HepG2 (cell line): ENCODE data around the gene AGBL3. TPM values are rescaled to one million over a fixed set of nuclear protein-coding genes. Genes with fewer than 3 reads are reported as not detected.

Experiments used
- ATAC-seq: fragments of 200-7000 bp; cut with Tn5 transposase; 3 replicates; pipeline ENCODE4 v1.9.1; 2020; ENCODE audit warnings: mild to moderate bottlenecking, moderate library complexity
- BruUV-seq: library from RNA; stranded (reverse); fragments of 400-500 nt; replicated peaks from 2 replicates; lab custom pipeline; 2021; lab: Mats Ljungman, UMichigan
- CTCF ChIA-PET: fragments of 300-600 bp; formaldehyde crosslinking; extraction: SDS; loops from one replicate; lab custom pipeline; 2021; ENCODE audit warnings: low total read pairs, inconsistent platforms, low intra/inter-chr PET ratio; lab: Yijun Ruan, JAX
- POLR2A ChIA-PET: fragments of 350-600 bp; sonication (Branson Sonifier 250); formaldehyde crosslinking; loops from one replicate; lab custom pipeline; 2020; ENCODE audit warnings: antibody characterized with exemption, inconsistent platforms; lab: Yijun Ruan, JAX
- DNase-seq: peaks from one replicate; pipeline ENCODE4 v3.0.0-alpha.2; 2015; ENCODE audit warnings: low spot score
- FAIRE-seq: peaks from 3 replicates; lab custom pipeline; 2011; peaks lifted over from hg19 to GRCh38; lab: Jason Lieb, UNC
- H2AFZ ChIP-seq: one replicate; pipeline ENCODE4 v1.6.1; 2011; ENCODE audit warnings: low read length, inconsistent platforms
- H3K27ac ChIP-seq: fragments of 300-600 bp; 3 replicates; pipeline ENCODE4 v1.8.0; 2011; ENCODE audit warnings: mixed run types, mild to moderate bottlenecking, mixed read lengths, low read length, inconsistent platforms; ENCODE audit not compliant: insufficient read depth; ENCODE audit errors: extremely low read length
- H3K27me3 ChIP-seq, 2 experiments: fragments of 200-600 bp in 1 of 2; 2 replicates in 1 of 2; 3 replicates in 1 of 2; pipeline versions ENCODE4 v1.6.0 to v1.8.0; 2011; ENCODE audit warnings: low read length in 2 of 2, mild to moderate bottlenecking in 2 of 2, moderate library complexity in 2 of 2, inconsistent platforms in 1 of 2; ENCODE audit not compliant: insufficient read depth in 2 of 2, control insufficient read depth in 1 of 2
- H3K36me3 ChIP-seq, 2 experiments: fragments of 200-600 bp in 1 of 2; replicated peaks in 1 of 2; 2 replicates in 1 of 2; 3 replicates in 1 of 2; pipeline versions ENCODE4 v1.5.1 to v1.8.0; 2011; ENCODE audit warnings: low read length in 2 of 2, inconsistent platforms in 1 of 2; ENCODE audit not compliant: insufficient read depth in 2 of 2, control insufficient read depth in 1 of 2
- H3K4me1 ChIP-seq: 2 replicates; pipeline ENCODE4 v1.5.1; 2012; ENCODE audit warnings: low read length, inconsistent platforms; ENCODE audit not compliant: insufficient read depth
- H3K4me2 ChIP-seq: 2 replicates; pipeline ENCODE4 v1.6.0; 2011; ENCODE audit warnings: low read depth, low read length, inconsistent platforms
- H3K4me3 ChIP-seq, 3 experiments: fragments of 200-600 bp in 1 of 3; sonication (generic), shearing (Covaris generic) in 1 of 3; replicated peaks in 1 of 3; 2 replicates each; pipeline ENCODE4 v1.5.1; 2011 to 2016; ENCODE audit warnings: low read length in 3 of 3, inconsistent platforms in 2 of 3, low read depth in 2 of 3, mild to moderate bottlenecking in 2 of 3, control low read depth in 1 of 3, mixed read lengths in 1 of 3; ENCODE audit not compliant: insufficient read depth in 1 of 3
- H3K79me2 ChIP-seq: one replicate; pipeline ENCODE4 v1.6.1; 2011; ENCODE audit warnings: low read length, inconsistent platforms; ENCODE audit not compliant: insufficient read depth
- H3K9ac ChIP-seq: 2 replicates; pipeline ENCODE4 v1.6.0; 2011; ENCODE audit warnings: mild to moderate bottlenecking, low read depth, low read length, inconsistent platforms; ENCODE audit not compliant: insufficient read depth
- H3K9me3 ChIP-seq: 2 replicates; pipeline ENCODE4 v1.5.1; 2012; ENCODE audit warnings: mild to moderate bottlenecking, low read length
- H4K20me1 ChIP-seq: 2 replicates; pipeline ENCODE4 v1.6.0; 2011; ENCODE audit warnings: inconsistent platforms, mild to moderate bottlenecking, low read length, moderate library complexity; ENCODE audit not compliant: insufficient read depth
- FOXO1 ChIP-seq: sonication (generic); formaldehyde crosslinking; IDR thresholded peaks from 2 replicates; pipeline ENCODE4 v1.4.0; 2020; ENCODE audit warnings: missing genetic modification reagents
- HES4 ChIP-seq: sonication (generic); formaldehyde crosslinking; IDR thresholded peaks from 2 replicates; pipeline ENCODE4 v1.9.0; 2021; ENCODE audit warnings: mild to moderate bottlenecking, missing genetic modification reagents, borderline replicate concordance
- HMG20B ChIP-seq: conservative IDR thresholded peaks from 2 replicates; pipeline ENCODE4 v1.6.1; 2016; ENCODE audit warnings: missing genetic modification reagents, missing compliant biosample characterization
- KDM6A ChIP-seq: IDR thresholded peaks from 2 replicates; pipeline ENCODE4 v1.6.1; 2016; ENCODE audit warnings: low read depth
- MAFG ChIP-seq: sonication (generic); formaldehyde crosslinking; IDR thresholded peaks from 2 replicates; pipeline ENCODE4 v1.5.1; 2020; ENCODE audit warnings: mild to moderate bottlenecking, missing genetic modification reagents
- RFXAP ChIP-seq: sonication (generic); formaldehyde crosslinking; IDR thresholded peaks from 2 replicates; pipeline ENCODE4 v1.4.0; 2020; ENCODE audit warnings: missing genetic modification reagents, borderline replicate concordance
- SATB2 ChIP-seq: sonication (generic); formaldehyde crosslinking; IDR thresholded peaks from 2 replicates; pipeline ENCODE4 v1.5.0; 2020; ENCODE audit warnings: missing genetic modification reagents
- TEAD3 ChIP-seq: optimal IDR thresholded peaks from 2 replicates; pipeline ENCODE3; 2016; ENCODE audit warnings: borderline replicate concordance
- ZBTB8A ChIP-seq: sonication (generic); formaldehyde crosslinking; IDR thresholded peaks from 2 replicates; pipeline ENCODE4 v1.4.0; 2020; ENCODE audit warnings: mild to moderate bottlenecking, low read depth, missing genetic modification reagents, borderline replicate concordance
- ZNF101 ChIP-seq: sonication (generic); formaldehyde crosslinking; IDR thresholded peaks from 2 replicates; pipeline ENCODE4 v1.4.0; 2020; ENCODE audit warnings: mild to moderate bottlenecking, low read depth, missing genetic modification reagents, borderline replicate concordance
- ZNF121 ChIP-seq: sonication (generic); formaldehyde crosslinking; IDR thresholded peaks from 2 replicates; pipeline ENCODE4 v1.5.0; 2020; ENCODE audit warnings: mild to moderate bottlenecking, missing genetic modification reagents
- ZNF468 ChIP-seq: sonication (generic); formaldehyde crosslinking; IDR thresholded peaks from 2 replicates; pipeline ENCODE4 v1.8.0; 2022; ENCODE audit warnings: mild to moderate bottlenecking, moderate library complexity, missing genetic modification reagents
- ZNF615 ChIP-seq: sonication (generic); formaldehyde crosslinking; IDR thresholded peaks from 2 replicates; pipeline ENCODE4 v1.5.0; 2020; ENCODE audit warnings: mild to moderate bottlenecking, missing genetic modification reagents, borderline replicate concordance
- WGBS: methylation state at CpG from one replicate; pipeline ENCODE4 v1.1.6; 2017; ENCODE audit warnings: low lambda C conversion rate; 5-methylcytosine and 5-hydroxymethylcytosine counted together
- in situ Hi-C: cut with HindIII; loops from 2 replicates; pipeline ENCODE4 v1.10.0; 2017; ENCODE audit warnings: low pct_unique_long_range_greater_than_20kb; ENCODE audit not compliant: extremely low pct_ligation_motif_present
- intact Hi-C: fragments of 100-400 bp; cut with micrococcal nuclease; formaldehyde crosslinking; loops from one replicate; pipeline ENCODE4 v1.10.0; 2022; ENCODE audit not compliant: unreplicated experiment
- polyA plus RNA-seq, 8 experiments: library from polyadenylated mRNA; depleted of rRNA in 3 of 8; stranded (reverse) in 7 of 8; unstranded in 1 of 8; fragments of >200 nt; fragmentation: Illumina TruSeq in 4 of 8; extraction: Trizol in 4 of 8; gene quantifications; 2 replicates each; pipeline versions ENCODE4 v1.2.1 to v1.2.3, GENCODE V29; 2011 to 2016; ENCODE audit warnings: low read depth in 4 of 8, missing spikeins in 1 of 8, mixed read lengths in 1 of 8; ENCODE audit not compliant: insufficient read depth in 1 of 8
- total RNA-seq, 5 experiments: library from RNA; depleted of rRNA; stranded (reverse); fragments of >200 nt; fragmentation: Illumina TruSeq; extraction: Trizol; gene quantifications; 2 replicates each; pipeline ENCODE4 v1.2.3, GENCODE V29; 2016; ENCODE audit warnings: low read depth in 1 of 5
- TF ChIP-seq, protein P1 (sequence below): sonication (generic); formaldehyde crosslinking; IDR thresholded peaks from 2 replicates; pipeline ENCODE4 v1.5.1; 2020; ENCODE audit warnings: missing genetic modification reagents, mild to moderate bottlenecking, borderline replicate concordance
- TF ChIP-seq, protein P2 (sequence below): IDR thresholded peaks from 2 replicates; pipeline ENCODE4 v1.6.1; 2016; ENCODE audit warnings: missing compliant biosample characterization, missing genetic modification reagents, borderline replicate concordance

The AGBL3 gene
- total and polyA plus RNA-seq, 2 of the 13 experiments (the other 11 are each of a cell fraction or from before 2014, with no cell fraction given): 2.2 to 7.2 TPM

DNA sequence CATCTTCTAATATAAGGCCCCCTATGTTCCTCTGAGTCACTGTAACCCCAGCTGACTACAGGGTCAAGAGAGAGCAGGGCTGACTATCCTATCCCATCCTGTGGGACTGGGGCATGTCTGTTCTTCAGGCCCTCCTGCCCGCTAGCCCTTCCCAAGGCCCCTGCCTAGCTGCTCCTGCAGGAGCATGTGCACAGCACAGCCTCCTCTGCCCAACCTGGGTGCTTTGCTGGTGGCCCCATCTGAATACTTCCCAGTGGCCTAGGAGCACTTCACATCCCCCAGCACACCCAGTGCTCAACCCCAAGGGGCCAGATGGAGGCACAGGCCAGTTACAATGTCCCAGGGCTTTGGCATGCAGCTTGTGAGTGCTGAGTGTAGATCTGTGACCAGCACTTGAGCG, 37.3 kb downstream of the AGBL3 start:
- no peak for ATAC-seq

DNA sequence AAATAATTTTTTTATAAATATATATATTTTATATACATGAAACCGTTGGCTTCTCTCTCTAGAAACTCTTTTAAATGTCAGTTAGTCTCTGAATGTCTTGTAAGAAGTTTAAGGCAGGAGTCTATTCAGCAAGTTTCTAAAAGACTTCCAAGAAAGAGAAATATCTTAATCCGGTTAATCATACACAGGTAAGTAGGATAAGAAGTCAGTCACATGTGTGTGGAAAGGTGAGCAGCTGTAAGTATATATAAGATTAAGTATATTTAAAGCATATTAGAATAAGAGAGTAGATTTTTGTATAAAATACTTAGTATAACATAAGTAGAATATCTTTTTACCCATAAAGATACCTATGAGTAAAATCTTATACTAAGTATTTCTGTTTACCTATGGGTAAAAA, 48.9 kb downstream of the AGBL3 start:
- Histone ChIP-seq H3K79me2 (no peaks in the 10 kb centered on the region), H3K9me3 (no peaks in the 10 kb centered on the region), H3K27me3 (no peaks in the 10 kb centered on the region), H3K27ac (no peak overlapping the region), H2AFZ (no peak overlapping the region), H4K20me1 (no peaks in the 10 kb centered on the region), H3K4me2 (no peak overlapping the region), H3K4me3 (no peak overlapping the region), H3K4me1 (no peaks in the 10 kb centered on the region), H3K36me3 (no peaks in the 10 kb centered on the region), H3K9ac (no peak overlapping the region)
- WGBS: 58% methylated on average over 2 of the region's 2 CpGs
- ATAC-seq (no peak), FAIRE-seq (no peak), DNase-seq (no peak)
- in situ Hi-C loops: no loop called here
- ChIA-PET POLR2A (no interaction called here), CTCF (no interaction called here)
- intact Hi-C loops: no loop called here
- no TSS peak for BruUV-seq
- no peak for TF ChIP-seq ZBTB8A (CRISPR knock-in tag)
- TF ChIP-seq SATB2 (CRISPR knock-in tag): no peak
- no peak for TF ChIP-seq ZNF615
- no peak for TF ChIP-seq ZNF121
- TF ChIP-seq, protein P1, sequence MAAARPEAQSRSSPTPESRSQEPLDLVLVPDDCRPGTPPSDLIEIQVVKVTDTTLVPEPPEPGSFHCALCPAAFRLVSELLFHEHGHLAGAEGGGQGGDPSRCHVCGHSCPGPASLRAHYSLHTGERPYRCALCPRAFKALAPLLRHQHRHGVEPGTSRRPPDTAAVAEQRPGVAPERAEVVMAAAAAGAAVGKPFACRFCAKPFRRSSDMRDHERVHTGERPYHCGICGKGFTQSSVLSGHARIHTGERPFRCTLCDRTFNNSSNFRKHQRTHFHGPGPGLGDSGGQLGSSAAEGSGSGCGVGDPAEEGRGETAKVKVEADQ (CRISPR knock-in tag): no peak
- no peak for TF ChIP-seq HES4 (CRISPR knock-in tag)
- no peak for TF ChIP-seq KDM6A (CRISPR knock-in tag)
- TF ChIP-seq HMG20B (CRISPR knock-in tag): no peak
- TF ChIP-seq ZNF101 (CRISPR knock-in tag): no peak
- TF ChIP-seq TEAD3 (CRISPR knock-in tag): no peak
- no peak for TF ChIP-seq FOXO1
- no peak for TF ChIP-seq ZNF468 (CRISPR knock-in tag)
- TF ChIP-seq, protein P2, sequence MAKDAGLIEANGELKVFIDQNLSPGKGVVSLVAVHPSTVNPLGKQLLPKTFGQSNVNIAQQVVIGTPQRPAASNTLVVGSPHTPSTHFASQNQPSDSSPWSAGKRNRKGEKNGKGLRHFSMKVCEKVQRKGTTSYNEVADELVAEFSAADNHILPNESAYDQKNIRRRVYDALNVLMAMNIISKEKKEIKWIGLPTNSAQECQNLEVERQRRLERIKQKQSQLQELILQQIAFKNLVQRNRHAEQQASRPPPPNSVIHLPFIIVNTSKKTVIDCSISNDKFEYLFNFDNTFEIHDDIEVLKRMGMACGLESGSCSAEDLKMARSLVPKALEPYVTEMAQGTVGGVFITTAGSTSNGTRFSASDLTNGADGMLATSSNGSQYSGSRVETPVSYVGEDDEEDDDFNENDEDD (CRISPR knock-in tag): no peak
- TF ChIP-seq MAFG (CRISPR knock-in tag): no peak

More for the DNA sequence above, 37.3 kb downstream of the AGBL3 start:
- no peaks in the 10 kb centered on the region for H3K9me3 ChIP-seq
- intact Hi-C loops: no loop called here
- H3K27ac ChIP-seq: no peak overlapping the region
- WGBS: 85% methylated on average over 2 of the region's 2 CpGs
- ChIA-PET CTCF (no interaction called here), POLR2A (no interaction called here)
- no peak overlapping the region for H3K4me2 ChIP-seq
- no TSS peak for BruUV-seq
- H3K27me3 ChIP-seq: no peaks in the 10 kb centered on the region
- H3K36me3 ChIP-seq: no peaks in the 10 kb centered on the region
- H3K9ac ChIP-seq: no peak overlapping the region
- no peak for TF ChIP-seq RFXAP (CRISPR knock-in tag)
- TF ChIP-seq, all 625 proteins: peak for 0
- Histone ChIP-seq H3K79me2 (no peaks in the 10 kb centered on the region), H4K20me1 (no peaks in the 10 kb centered on the region), H3K4me1 (no peaks in the 10 kb centered on the region), H3K4me3 (no peak overlapping the region), H2AFZ (no peak overlapping the region)
- in situ Hi-C loops: no loop called here
- DNase-seq: no peak
- FAIRE-seq: no peak
